ENCODE measurements around the gene TMEM131L. TPM values are rescaled to one million over a fixed set of nuclear protein-coding genes. Genes with fewer than 3 reads are reported as not detected.

Gene TMEM131L
- total RNA-seq, 1 experiment from 2014 or later = 9.7 TPM

- DNase-seq (ENCODE audit: extremely low read depth, low read depth) = no peak
These were observed 8.1 kb downstream of the TMEM131L start for GRCh38 chr4:153474251-153474650.

- no peak for DNase-seq (ENCODE audit: extremely low read depth, low read depth)
These were observed 10.8 kb downstream of the TMEM131L start for GRCh38 chr4:153476829-153477574.

- DNase-seq (ENCODE audit: extremely low read depth, low read depth) = no peak
These were observed 12.9 kb downstream of the TMEM131L start for GRCh38 chr4:153479101-153479500.

- no peak for DNase-seq (ENCODE audit: extremely low read depth, low read depth)
These were observed 14.5 kb downstream of the TMEM131L start for GRCh38 chr4:153480704-153481103.

GRCh38 chr4:153481478-153481877 is 15.3 kb downstream of the TMEM131L start:
- DNase-seq (ENCODE audit: extremely low read depth, low read depth) = no peak

- no peak for DNase-seq (ENCODE audit: extremely low read depth, low read depth)
These were observed 17.6 kb downstream of the TMEM131L start for GRCh38 chr4:153483432-153484418.

GRCh38 chr4:153485359-153485758 is 19.2 kb downstream of the TMEM131L start:
- DNase-seq (ENCODE audit: extremely low read depth, low read depth) = no peak

GRCh38 chr4:153485860-153486259 is 19.7 kb downstream of the TMEM131L start:
- DNase-seq (ENCODE audit: extremely low read depth, low read depth) = no peak

- no peak for DNase-seq (ENCODE audit: extremely low read depth, low read depth)
These were observed 20.4 kb downstream of the TMEM131L start for GRCh38 chr4:153486281-153487151.

- no peak for DNase-seq (ENCODE audit: extremely low read depth, low read depth)
These were observed 22.1 kb downstream of the TMEM131L start for GRCh38 chr4:153488006-153488891.

GRCh38 chr4:153489856-153490558 is 23.8 kb downstream of the TMEM131L start:
- no peak for DNase-seq (ENCODE audit: extremely low read depth, low read depth)

- no peak for DNase-seq (ENCODE audit: extremely low read depth, low read depth)
These were observed 24.9 kb downstream of the TMEM131L start for GRCh38 chr4:153490985-153491483.

- DNase-seq (ENCODE audit: extremely low read depth, low read depth) = no peak
These were observed 28.4 kb downstream of the TMEM131L start for GRCh38 chr4:153494562-153494961.

GRCh38 chr4:153495480-153496193 is 29.5 kb downstream of the TMEM131L start:
- no peak for DNase-seq (ENCODE audit: extremely low read depth, low read depth)

- DNase-seq (ENCODE audit: extremely low read depth, low read depth) = no peak
These were observed 31.0 kb downstream of the TMEM131L start for GRCh38 chr4:153497091-153497531.

GRCh38 chr4:153497988-153498967 is 32.1 kb downstream of the TMEM131L start:
- DNase-seq (ENCODE audit: extremely low read depth, low read depth) = no peak

GRCh38 chr4:153499005-153499404 is 32.8 kb downstream of the TMEM131L start:
- DNase-seq (ENCODE audit: extremely low read depth, low read depth) = no peak

Data from NCI-H460 (cell line).